Progenitor cell of endocrine pancreas (in vitro differentiated cells): ENCODE measurements around the gene EIF4E1B. TPM values are rescaled to one million over a fixed set of nuclear protein-coding genes. Genes with fewer than 3 reads are reported as not detected.
A peak's percentile ranks its signal among the peaks of the same experiment; 100 is the strongest.

Experiments
- DNase-seq: peaks from one replicate; pipeline ENCODE4 v3.0.0; 2021; ENCODE audit warnings: low spot score; ENCODE audit not compliant: unreplicated experiment
- H3K27ac Mint-ChIP-seq: 2 replicates; pipeline ENCODE4 v1.8.0; 2021; ENCODE audit warnings: mild to moderate bottlenecking, moderate library complexity, mixed read lengths
- H3K27me3 Mint-ChIP-seq: 2 replicates; pipeline ENCODE4 v1.8.0; 2021; ENCODE audit warnings: mixed read lengths
- H3K36me3 Mint-ChIP-seq: 2 replicates; pipeline ENCODE4 v1.8.0; 2022; ENCODE audit warnings: mixed read lengths; ENCODE audit not compliant: insufficient read depth
- H3K4me1 Mint-ChIP-seq: 2 replicates; pipeline ENCODE4 v1.8.0; 2021; ENCODE audit warnings: low read depth, mixed read lengths
- H3K4me3 Mint-ChIP-seq: 2 replicates; pipeline ENCODE4 v1.8.0; 2021; ENCODE audit warnings: low read depth, mild to moderate bottlenecking, moderate library complexity, mixed read lengths
- H3K9me3 Mint-ChIP-seq: 2 replicates; pipeline ENCODE4 v1.8.0; 2021; ENCODE audit warnings: low read depth, mixed read lengths
- CTCF ChIP-seq: fragments of 200-600 bp; sonication (generic); IDR thresholded peaks from one replicate; pipeline ENCODE4 v1.5.0; 2021; ENCODE audit warnings: antibody characterized with exemption, mild to moderate bottlenecking; ENCODE audit not compliant: unreplicated experiment
- total RNA-seq: library from RNA; stranded (reverse); gene quantifications from 2 replicates; pipeline ENCODE4 v1.2.1, GENCODE V29; 2021

The EIF4E1B gene
- total RNA-seq, 1 donor from 2014 or later: not detected

- Mint-ChIP-seq H3K36me3 (no peaks in the 10 kb centered on the region), H3K27ac (no peak overlapping the region), H3K9me3 (no peaks in the 10 kb centered on the region), H3K27me3 (peaks cover 28% of the 10 kb centered on the region), H3K4me3 (no peak overlapping the region), H3K4me1 (peaks cover 3% of the 10 kb centered on the region)
- TF ChIP-seq CTCF: no peak
- no peak for DNase-seq
Measured at GRCh38 chr5:176671399-176671798, 40.9 kb downstream of the EIF4E1B start.

- TF ChIP-seq CTCF: no peak
- H3K27me3 Mint-ChIP-seq: peaks cover 28% of the 10 kb centered on the region
- no peak overlapping the region for H3K4me3 Mint-ChIP-seq
- H3K36me3 Mint-ChIP-seq: no peaks in the 10 kb centered on the region
- no peak for DNase-seq
- H3K4me1 Mint-ChIP-seq: peaks cover 3% of the 10 kb centered on the region
- no peak overlapping the region for H3K27ac Mint-ChIP-seq
- no peaks in the 10 kb centered on the region for H3K9me3 Mint-ChIP-seq
Measured at GRCh38 chr5:176671890-176672747, 41.6 kb downstream of the EIF4E1B start.

- no peak overlapping the region for H3K4me3 Mint-ChIP-seq
- H3K4me1 Mint-ChIP-seq: peaks cover 3% of the 10 kb centered on the region
- DNase-seq: no peak
- no peaks in the 10 kb centered on the region for H3K9me3 Mint-ChIP-seq
- no peak overlapping the region for H3K27ac Mint-ChIP-seq
- no peak for TF ChIP-seq CTCF
- no peaks in the 10 kb centered on the region for H3K36me3 Mint-ChIP-seq
- H3K27me3 Mint-ChIP-seq: peaks cover 31% of the 10 kb centered on the region
Measured at GRCh38 chr5:176673651-176674583, 43.4 kb downstream of the EIF4E1B start.

GRCh38 chr5:176674799-176675198 lies 44.3 kb downstream of the EIF4E1B start:
- Mint-ChIP-seq H3K9me3 (no peaks in the 10 kb centered on the region), H3K27ac (no peak overlapping the region), H3K4me3 (no peak overlapping the region), H3K36me3 (no peaks in the 10 kb centered on the region), H3K27me3 (peaks cover 33% of the 10 kb centered on the region), H3K4me1 (peaks cover 3% of the 10 kb centered on the region)
- no peak for DNase-seq
- TF ChIP-seq CTCF: no peak

GRCh38 chr5:176675676-176676360 lies 45.3 kb downstream of the EIF4E1B start:
- H3K27ac Mint-ChIP-seq: no peak overlapping the region
- no peak overlapping the region for H3K4me3 Mint-ChIP-seq
- peaks cover 35% of the 10 kb centered on the region for H3K27me3 Mint-ChIP-seq
- H3K4me1 Mint-ChIP-seq: peaks cover 3% of the 10 kb centered on the region
- no peak for DNase-seq
- no peaks in the 10 kb centered on the region for H3K9me3 Mint-ChIP-seq
- peak; percentile 75 for TF ChIP-seq CTCF
- H3K36me3 Mint-ChIP-seq: no peaks in the 10 kb centered on the region
